Loucy (cell line): ENCODE results near the gene MOGAT3.

Source experiments
- H2AFZ ChIP-seq: fragments of 200-600 bp; sonication (generic); 2 replicates; pipeline ENCODE4 v1.6.0; 2016; ENCODE audit warnings: antibody characterized with exemption, mild to moderate bottlenecking, low read length, moderate library complexity
- H3F3A ChIP-seq: fragments of 200-600 bp; 2 replicates; pipeline ENCODE4 v1.6.0; 2016; ENCODE audit warnings: antibody characterized with exemption, low read depth, mild to moderate bottlenecking
- H3K27me3 ChIP-seq: fragments of 200-600 bp; sonication (generic); 2 replicates; pipeline ENCODE4 v1.6.1; 2014; ENCODE audit warnings: low read length, mild to moderate bottlenecking; ENCODE audit not compliant: insufficient read depth, poor library complexity, severe bottlenecking
- H3K36me3 ChIP-seq: fragments of 200-600 bp; sonication (generic); 2 replicates; pipeline ENCODE4 v1.6.1; 2016; ENCODE audit warnings: low read length; ENCODE audit not compliant: insufficient read depth
- H3K4me1 ChIP-seq: fragments of 200-600 bp; sonication (generic); 2 replicates; pipeline ENCODE4 v1.5.1; 2014; ENCODE audit warnings: low read length, mild to moderate bottlenecking; ENCODE audit not compliant: insufficient read depth, poor library complexity, severe bottlenecking
- H3K4me2 ChIP-seq: fragments of 200-600 bp; sonication (generic); 2 replicates; pipeline ENCODE4 v1.6.0; 2014; ENCODE audit warnings: antibody characterized with exemption, low read length, low read depth, mild to moderate bottlenecking; ENCODE audit not compliant: poor library complexity, severe bottlenecking
- H3K4me3 ChIP-seq: fragments of 200-600 bp; sonication (generic); 2 replicates; pipeline ENCODE4 v1.5.1; 2014; ENCODE audit warnings: low read length, mild to moderate bottlenecking, mixed read lengths; ENCODE audit not compliant: poor library complexity, severe bottlenecking
- H3K79me2 ChIP-seq: fragments of 200-600 bp; sonication (generic); 2 replicates; pipeline ENCODE4 v1.6.1; 2014; ENCODE audit warnings: low read length; ENCODE audit not compliant: insufficient read depth
- H3K9ac ChIP-seq: fragments of 200-600 bp; sonication (generic); 2 replicates; pipeline ENCODE4 v1.6.0; 2014; ENCODE audit warnings: mild to moderate bottlenecking, low read depth, low read length, moderate library complexity; ENCODE audit not compliant: poor library complexity, severe bottlenecking
- H3K9me2 ChIP-seq: fragments of 200-600 bp; sonication (generic); replicated peaks from 2 replicates; pipeline ENCODE4 v1.6.1; 2016; ENCODE audit warnings: low read depth, low read length, mixed read lengths
- H3K9me3 ChIP-seq: fragments of 200-600 bp; sonication (generic); 2 replicates; pipeline ENCODE4 v1.6.1; 2014; ENCODE audit warnings: mild to moderate bottlenecking, antibody characterized with exemption, low read length, low read depth; ENCODE audit not compliant: insufficient read depth
- H4K20me1 ChIP-seq: fragments of 200-600 bp; sonication (generic); 2 replicates; pipeline ENCODE4 v1.6.0; 2014; ENCODE audit warnings: antibody characterized with exemption, low read length, mild to moderate bottlenecking; ENCODE audit not compliant: insufficient read depth, poor library complexity, severe bottlenecking
- EZH2phosphoT487 ChIP-seq: fragments of 200-600 bp; IDR thresholded peaks from 2 replicates; pipeline ENCODE4 v1.6.1; 2018; ENCODE audit warnings: antibody characterized with exemption, mild to moderate bottlenecking, moderate library complexity, borderline replicate concordance
- TF ChIP-seq, protein P1 (sequence below): fragments of 200-600 bp; sonication (generic); conservative IDR thresholded peaks from 2 replicates; pipeline ENCODE4 v1.5.1; 2014; ENCODE audit warnings: mild to moderate bottlenecking, antibody characterized with exemption, low read length

Gene MOGAT3

DNA sequence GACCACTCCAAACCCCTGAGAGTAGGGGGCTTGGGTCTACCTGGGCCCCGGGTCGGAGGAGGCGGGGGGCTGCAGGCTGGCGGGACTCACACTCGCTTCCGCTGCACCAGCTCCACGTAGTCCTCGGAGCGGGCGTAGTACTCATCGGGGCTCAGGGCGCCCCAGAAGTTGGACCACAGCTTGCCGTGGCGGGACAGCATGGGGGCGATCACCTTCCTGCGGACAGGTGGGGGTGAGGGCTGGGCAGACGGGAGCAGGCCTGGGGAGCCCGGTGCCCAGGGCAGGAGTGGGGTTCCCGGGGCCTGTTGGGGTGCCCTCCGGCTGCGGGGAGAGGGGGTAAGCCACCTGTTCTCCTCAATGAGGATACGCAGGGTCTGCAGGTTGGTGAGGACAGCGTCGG lies 10.7 kb upstream of the MOGAT3 start:
- Histone ChIP-seq H3K79me2 (peaks cover 2% of the 10 kb centered on the region; the same call in 1 of the 2 replicates), H3K36me3 (no peaks in the 10 kb centered on the region)

DNA sequence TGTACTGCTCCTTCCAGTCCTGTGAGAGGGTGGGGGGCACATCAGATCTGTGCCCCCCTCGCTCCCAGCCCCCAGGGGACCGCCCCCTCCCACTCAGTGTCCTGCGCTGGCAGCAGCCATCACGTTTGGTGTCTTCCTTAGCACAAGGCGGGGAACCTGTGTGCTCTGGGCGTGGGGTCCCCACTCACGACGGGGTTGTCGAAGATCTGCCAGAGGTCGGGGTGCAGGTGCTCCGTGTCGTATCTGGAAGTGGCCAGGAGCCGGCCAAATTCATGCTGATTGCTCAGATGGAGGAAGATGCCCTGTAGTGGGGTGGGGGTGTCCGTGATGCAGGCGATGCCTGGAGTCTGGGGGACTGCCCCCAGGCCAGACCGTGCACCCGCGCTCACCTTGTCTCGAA lies 9.3 kb upstream of the MOGAT3 start:
- H3K27me3 ChIP-seq = no peaks in the 10 kb centered on the region
- no peak overlapping the region for H3K9ac ChIP-seq
- no peaks in the 10 kb centered on the region for H3K36me3 ChIP-seq
- H3K4me3 ChIP-seq = no peak overlapping the region
- H3F3A ChIP-seq = no peaks in the 10 kb centered on the region
- H3K4me1 ChIP-seq = no peaks in the 10 kb centered on the region
- no peaks in the 10 kb centered on the region for H4K20me1 ChIP-seq
- H3K9me3 ChIP-seq = no peaks in the 10 kb centered on the region
- H3K79me2 ChIP-seq = no peaks in the 10 kb centered on the region
- TF ChIP-seq EZH2phosphoT487 = no peak
- TF ChIP-seq, protein P1, sequence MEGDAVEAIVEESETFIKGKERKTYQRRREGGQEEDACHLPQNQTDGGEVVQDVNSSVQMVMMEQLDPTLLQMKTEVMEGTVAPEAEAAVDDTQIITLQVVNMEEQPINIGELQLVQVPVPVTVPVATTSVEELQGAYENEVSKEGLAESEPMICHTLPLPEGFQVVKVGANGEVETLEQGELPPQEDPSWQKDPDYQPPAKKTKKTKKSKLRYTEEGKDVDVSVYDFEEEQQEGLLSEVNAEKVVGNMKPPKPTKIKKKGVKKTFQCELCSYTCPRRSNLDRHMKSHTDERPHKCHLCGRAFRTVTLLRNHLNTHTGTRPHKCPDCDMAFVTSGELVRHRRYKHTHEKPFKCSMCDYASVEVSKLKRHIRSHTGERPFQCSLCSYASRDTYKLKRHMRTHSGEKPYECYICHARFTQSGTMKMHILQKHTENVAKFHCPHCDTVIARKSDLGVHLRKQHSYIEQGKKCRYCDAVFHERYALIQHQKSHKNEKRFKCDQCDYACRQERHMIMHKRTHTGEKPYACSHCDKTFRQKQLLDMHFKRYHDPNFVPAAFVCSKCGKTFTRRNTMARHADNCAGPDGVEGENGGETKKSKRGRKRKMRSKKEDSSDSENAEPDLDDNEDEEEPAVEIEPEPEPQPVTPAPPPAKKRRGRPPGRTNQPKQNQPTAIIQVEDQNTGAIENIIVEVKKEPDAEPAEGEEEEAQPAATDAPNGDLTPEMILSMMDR = no peak
- no peak overlapping the region for H2AFZ ChIP-seq
- no peaks in the 10 kb centered on the region for H3K9me2 ChIP-seq
- no peak overlapping the region for H3K4me2 ChIP-seq

More for the DNA sequence above, 10.7 kb upstream of the MOGAT3 start:
- H3F3A ChIP-seq = no peaks in the 10 kb centered on the region
- TF ChIP-seq, protein P1 = no peak
- no peak for TF ChIP-seq EZH2phosphoT487
- no peaks in the 10 kb centered on the region for H3K9me3 ChIP-seq
- H3K9ac ChIP-seq = no peak overlapping the region
- no peak overlapping the region for H3K4me3 ChIP-seq
- H2AFZ ChIP-seq = no peak overlapping the region
- peaks cover 6% of the 10 kb centered on the region for H3K4me1 ChIP-seq
- H3K4me2 ChIP-seq = no peak overlapping the region
- H3K27me3 ChIP-seq = no peaks in the 10 kb centered on the region
- H4K20me1 ChIP-seq = no peaks in the 10 kb centered on the region
- no peaks in the 10 kb centered on the region for H3K9me2 ChIP-seq

DNA sequence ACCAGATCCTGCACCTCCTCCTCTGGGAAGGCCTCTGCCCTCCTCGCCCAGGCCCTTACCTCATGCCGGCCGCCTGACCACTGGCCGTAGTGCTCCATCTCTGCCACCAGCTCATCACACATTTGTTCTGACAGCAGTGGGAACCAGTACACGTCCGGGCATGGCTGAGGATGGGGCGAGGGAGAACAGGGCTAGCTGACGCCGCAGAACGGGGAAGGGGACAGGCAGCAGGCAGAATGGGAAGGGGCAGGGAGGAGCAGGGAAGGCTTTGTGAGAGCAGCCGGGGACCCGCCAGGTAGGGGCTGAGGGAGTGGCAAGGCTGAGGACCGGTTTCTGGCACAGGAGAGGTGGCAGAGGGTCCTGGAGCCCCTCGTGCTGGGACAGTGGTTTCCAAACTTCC lies 8.0 kb upstream of the MOGAT3 start:
- no peaks in the 10 kb centered on the region for H3K27me3 ChIP-seq
- H3K4me3 ChIP-seq = no peak overlapping the region
- H4K20me1 ChIP-seq = no peaks in the 10 kb centered on the region
- no peaks in the 10 kb centered on the region for H3K9me2 ChIP-seq
- H3F3A ChIP-seq = no peaks in the 10 kb centered on the region
- no peaks in the 10 kb centered on the region for H3K36me3 ChIP-seq
- TF ChIP-seq, protein P1 = no peak
- no peak for TF ChIP-seq EZH2phosphoT487
- no peaks in the 10 kb centered on the region for H3K79me2 ChIP-seq
- H3K9me3 ChIP-seq = no peaks in the 10 kb centered on the region
- no peak overlapping the region for H3K4me2 ChIP-seq
- H3K4me1 ChIP-seq = no peaks in the 10 kb centered on the region
- no peak overlapping the region for H3K9ac ChIP-seq
- H2AFZ ChIP-seq = no peak overlapping the region
